ENCODE measurements around the gene CUL9.

Gene CUL9

DNA sequence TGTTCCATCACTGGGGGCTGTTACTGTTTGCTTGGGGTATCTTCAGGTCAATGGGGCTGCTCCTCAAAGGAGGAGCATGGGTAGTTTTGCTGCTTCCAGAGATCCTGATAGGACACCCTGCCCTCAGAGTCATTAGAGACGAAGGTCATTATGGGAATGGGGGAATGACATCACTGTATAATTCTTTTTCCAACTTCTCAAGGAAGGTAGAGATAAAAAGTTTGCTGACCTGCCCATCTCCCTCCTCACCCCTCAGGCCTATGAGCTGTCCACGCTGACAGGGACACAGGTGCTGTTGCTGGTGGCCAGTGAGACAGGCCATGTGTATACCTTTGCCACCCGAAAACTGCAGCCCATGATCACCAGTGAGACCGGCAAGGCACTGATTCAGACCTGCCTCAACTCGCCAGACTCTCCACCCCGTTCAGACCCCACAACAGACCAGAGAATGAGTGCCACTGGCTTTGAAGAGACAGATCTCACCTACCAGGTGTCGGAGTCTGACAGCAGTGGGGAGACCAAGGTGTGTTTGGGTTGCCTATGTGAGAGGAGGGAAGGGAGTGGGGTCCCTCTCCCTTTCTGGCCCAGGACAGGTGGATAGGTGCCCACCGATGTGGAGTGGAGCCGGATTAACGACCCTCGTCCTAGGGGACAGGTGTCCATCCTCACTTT is 8.3 kb upstream of the CUL9 start:
- no peak for DNase-seq

- DNase-seq = peak; percentile 97
Observed at GRCh38 chr6:43174263-43175112, 7.5 kb upstream of the CUL9 start.

GRCh38 chr6:43175676-43176422 is 6.1 kb upstream of the CUL9 start:
- DNase-seq = no peak

DNA sequence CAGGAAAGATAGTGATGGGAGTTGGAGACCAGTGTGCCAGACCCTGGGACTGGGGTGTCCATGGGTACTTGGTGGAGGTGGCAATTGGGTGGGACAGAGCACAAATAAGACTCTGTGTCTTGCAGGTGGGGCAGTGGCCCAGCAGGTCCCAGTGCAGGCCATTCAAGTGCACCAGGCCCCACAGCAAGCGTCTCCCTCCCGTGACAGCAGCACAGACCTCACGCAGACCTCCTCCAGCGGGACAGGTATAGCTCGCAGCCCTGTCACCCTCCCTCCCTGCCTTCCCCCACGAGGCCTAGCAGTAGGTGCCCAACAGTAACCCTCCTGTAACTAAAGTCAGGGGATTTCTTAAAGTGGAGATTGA is 5.6 kb upstream of the CUL9 start:
- DNase-seq = no peak

DNA sequence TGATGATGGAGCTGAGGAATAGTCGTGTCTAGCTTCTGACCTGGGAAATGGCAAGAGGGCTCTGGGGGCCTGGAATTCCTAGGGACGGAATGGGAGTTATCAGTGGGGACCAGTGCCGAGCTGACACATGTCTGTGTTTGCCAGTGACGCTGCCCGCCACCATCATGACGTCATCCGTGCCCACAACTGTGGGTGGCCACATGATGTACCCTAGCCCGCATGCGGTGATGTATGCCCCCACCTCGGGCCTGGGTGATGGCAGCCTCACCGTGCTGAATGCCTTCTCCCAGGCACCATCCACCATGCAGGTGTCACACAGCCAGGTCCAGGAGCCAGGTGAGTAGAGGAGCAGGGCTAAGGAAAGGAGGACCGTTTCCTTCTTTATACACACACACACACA is 3.8 kb upstream of the CUL9 start:
- no peak for DNase-seq

GRCh38 chr6:43178951-43179830 is 2.8 kb upstream of the CUL9 start:
- no peak for DNase-seq

DNA sequence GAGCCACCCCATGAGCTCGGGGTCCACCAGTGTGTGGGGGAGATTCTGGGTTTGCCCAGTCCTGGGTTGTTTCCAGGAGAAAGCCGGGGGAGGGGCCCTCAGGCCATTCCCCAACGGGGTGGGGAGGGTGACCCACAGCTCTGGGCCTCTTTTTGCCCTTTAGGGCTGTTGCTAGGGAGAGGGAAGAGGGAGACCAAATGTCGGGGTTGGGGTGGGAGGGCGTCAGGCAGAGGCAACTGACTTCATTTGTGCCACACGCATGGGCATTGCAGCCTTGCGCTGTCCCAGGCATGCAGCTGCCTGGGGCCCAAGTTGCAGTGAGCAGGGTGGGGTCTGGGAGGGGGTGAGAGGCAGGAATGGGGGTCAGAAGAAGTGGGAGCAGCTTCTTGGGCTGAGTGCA is 1.9 kb upstream of the CUL9 start:
- no peak for DNase-seq

DNA sequence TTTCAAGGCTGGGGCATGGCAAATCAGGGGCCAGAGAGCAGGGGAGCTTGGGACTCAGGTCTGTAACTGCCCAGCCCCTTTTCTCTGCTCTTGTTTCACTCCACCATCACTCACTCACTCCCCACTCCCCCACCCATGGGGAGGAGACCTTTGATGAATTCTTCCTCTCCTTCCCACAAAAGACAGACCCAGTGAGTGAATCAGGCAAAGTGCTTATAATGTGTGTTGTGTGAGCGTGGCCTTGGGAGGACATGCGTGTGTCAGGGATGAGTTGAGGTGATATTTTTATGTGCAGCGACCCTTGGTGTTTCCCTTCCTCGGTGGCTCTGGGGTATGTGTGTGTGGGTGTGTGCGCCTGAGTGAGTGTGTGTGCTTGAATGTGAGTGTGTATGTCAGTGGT is 1.0 kb upstream of the CUL9 start:
- DNase-seq = no peak

DNA sequence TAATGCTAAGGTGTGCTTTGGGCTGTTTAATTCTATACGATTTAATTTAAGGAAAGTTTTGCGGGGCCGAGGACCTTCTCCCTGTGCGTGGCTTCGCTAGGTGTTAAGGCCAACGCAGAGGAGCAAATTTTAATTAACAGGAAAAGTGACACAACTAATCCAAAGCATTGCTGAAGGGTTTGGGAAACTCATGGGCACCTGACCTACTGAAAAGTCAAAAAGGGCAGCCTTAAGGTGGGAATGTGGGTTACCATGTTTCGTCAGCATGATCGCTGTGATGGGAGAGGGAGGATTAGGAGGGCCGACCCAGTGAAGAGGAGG is 415 bp upstream of the CUL9 start:
- DNase-seq = no peak

DNA sequence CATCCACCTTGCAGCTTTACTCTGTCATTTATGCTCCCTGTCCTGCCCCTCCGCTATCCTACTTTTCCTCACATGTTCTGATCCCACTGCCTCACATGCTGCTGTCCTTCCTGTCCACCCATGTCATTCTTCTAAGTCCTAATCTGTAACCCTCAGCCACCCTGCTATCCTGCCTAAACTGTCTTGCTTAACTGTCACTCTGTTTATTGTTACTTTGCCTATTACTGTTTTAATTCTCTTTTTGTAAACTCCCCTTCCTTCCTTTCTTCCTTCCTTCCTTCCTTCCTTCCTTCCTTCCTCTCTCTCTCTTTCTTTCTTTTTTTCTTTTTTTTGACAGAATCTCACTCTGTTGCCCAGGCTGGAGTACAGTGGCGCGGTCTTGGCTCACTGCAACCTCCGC is 1.4 kb downstream of the CUL9 start:
- no peak for DNase-seq

GRCh38 chr6:43184268-43184985 is 2.4 kb downstream of the CUL9 start:
- no peak for DNase-seq

DNA sequence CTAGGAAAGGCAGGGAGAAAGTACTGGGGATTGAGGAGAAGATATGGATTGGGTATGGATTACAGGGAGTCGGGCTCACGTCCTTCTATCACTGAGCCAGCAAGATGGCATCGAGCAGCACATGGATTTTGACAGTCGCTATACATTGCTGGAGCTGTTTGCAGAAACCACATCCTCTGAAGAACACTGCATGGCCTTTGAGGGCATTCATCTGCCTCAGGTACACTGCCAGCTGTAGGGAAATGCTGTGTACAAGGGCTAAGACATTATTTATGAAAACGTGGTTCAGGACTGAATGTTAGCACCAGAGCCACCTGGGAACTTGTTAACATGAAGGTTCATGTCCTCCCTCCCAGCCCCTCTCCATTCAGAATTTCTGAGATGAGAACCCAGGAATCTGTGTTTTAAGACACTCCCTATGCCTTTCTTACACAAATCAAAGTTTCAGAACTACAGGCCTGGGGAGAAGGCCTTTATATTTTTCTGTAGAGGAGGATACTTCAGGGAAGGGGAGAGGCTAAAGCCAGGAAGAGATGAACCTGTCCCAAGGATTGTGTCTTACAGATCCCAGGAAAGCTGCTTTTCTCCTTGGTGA is 3.5 kb downstream of the CUL9 start:
- DNase-seq = peak; percentile 48

DNA sequence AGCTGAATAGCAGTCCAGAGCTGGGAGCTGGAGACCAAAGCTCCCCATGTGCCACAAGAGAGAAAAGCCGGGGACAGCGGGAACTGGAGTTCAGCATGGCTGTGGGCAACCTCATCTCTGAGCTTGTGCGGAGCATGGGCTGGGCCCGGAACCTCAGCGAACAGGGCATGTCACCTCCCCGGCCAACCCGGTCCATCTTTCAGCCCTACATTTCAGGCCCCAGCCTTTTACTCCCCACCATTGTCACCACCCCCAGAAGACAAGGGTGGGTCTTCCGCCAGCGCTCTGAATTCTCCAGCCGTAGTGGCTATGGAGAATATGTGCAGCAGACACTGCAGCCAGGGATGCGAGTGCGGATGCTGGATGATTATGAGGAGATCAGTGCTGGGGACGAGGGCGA is 4.0 kb downstream of the CUL9 start:
- DNase-seq = no peak

DNA sequence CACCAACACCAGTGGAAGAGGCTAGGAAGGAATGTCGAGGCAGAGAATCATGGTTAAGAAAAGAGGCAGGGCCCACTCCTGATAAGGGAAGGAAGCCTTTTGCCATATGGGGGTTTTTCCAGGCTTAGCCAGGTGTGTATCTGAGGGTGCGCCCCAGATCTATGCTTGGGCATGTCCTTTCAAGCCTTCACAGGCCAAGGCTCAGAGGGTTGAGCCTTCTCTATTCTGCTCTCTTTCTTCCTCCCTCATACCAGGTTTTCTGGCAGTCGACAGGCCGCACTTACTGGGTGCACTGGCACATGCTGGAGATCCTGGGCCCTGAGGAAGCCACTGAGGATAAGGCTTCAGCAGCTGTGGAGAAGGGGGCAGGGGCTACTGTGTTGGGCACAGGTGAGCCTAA is 4.7 kb downstream of the CUL9 start:
- no peak for DNase-seq

DNA sequence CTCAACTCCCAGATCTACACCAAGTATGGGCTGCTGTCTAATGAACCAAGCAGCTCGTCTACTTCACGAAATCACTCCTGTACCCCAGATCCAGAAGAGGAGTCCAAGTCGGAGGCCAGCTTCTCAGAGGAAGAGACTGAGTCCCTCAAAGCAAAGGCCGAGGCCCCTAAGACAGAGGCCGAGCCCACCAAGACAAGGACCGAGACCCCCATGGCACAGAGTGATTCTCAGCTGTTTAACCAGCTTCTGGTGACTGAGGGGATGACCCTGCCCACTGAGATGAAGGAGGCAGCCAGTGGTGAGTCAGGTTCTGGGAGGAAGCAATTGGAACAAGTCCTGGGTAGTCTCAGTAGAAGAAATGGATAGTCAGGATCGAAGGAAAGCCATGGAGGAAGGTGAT is 5.8 kb downstream of the CUL9 start:
- no peak for DNase-seq

DNA sequence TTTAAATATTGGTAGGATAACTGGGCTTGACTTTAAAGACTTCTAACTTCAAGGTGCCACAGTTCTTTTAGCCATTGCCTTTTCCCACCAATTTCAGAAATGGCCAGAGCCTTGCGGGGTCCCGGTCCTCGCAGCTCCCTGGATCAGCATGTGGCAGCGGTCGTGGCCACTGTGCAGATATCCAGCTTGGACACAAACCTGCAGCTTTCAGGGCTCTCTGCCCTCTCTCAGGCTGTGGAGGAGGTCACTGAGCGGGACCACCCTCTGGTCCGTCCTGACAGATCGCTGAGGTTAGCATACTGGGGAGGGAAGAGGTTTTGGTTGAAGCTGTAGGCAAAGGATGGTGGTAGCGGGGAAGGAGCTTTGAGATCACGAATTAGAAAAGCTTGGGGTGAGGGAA is 6.4 kb downstream of the CUL9 start:
- DNase-seq = no peak

GRCh38 chr6:43189776-43190304 is 7.8 kb downstream of the CUL9 start:
- no peak for DNase-seq

DNA sequence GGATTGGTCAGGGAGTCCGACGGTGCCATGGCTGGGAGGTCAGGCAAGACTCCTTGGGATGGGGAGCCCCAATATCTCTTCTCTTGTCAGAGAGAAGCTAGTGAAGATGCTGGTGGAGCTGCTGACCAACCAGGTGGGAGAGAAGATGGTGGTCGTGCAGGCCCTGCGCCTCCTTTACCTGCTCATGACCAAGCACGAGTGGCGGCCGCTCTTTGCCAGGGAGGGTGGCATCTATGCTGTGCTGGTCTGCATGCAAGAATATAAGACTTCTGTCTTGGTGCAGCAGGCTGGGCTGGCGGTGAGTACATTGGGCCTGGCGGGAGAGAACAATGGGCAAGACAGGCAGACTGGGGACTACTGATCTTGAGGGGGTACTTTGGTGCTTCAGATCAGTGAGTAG is 10.9 kb downstream of the CUL9 start:
- no peak for DNase-seq

GRCh38 chr6:43193929-43194328 is 11.9 kb downstream of the CUL9 start:
- DNase-seq = no peak

- DNase-seq = no peak
Observed at GRCh38 chr6:43196337-43196736, 14.3 kb downstream of the CUL9 start.

DNA sequence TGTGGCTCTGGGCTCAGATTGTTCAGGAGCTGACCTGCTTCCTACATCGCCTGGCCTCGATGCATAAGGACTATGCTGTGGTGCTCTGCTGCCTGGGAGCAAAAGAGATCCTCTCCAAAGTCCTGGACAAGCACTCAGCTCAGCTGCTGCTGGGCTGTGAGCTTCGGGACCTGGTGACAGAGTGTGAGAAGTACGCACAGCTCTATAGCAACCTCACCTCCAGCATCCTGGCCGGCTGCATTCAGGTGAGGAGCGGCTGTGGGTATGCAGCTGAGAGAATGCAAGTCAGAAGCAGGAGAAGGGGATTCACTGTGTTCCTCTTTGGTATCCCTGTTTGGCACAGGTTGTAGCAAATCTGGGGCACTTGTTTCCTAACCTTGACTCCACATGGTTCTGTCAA is 17.9 kb downstream of the CUL9 start:
- DNase-seq = no peak

- DNase-seq = no peak
Observed at GRCh38 chr6:43200541-43200940, 18.5 kb downstream of the CUL9 start.

Measured in CD4-positive, alpha-beta T cell treated with Interleukin-17A for 4 hours (primary cell).